ENCODE measurements around the gene CCDC149.

Gene CCDC149

GRCh38 chr4:24895461-24895860 lies 17.4 kb downstream of the CCDC149 start:
- H3K9me3 ChIP-seq (ENCODE audit: control insufficient read depth, low read length): no peaks in the 10 kb centered on the region
- no peaks in the 10 kb centered on the region for H3K27me3 ChIP-seq (replicated peaks; ENCODE audit: control insufficient read depth, insufficient read depth, low read length, poor library complexity, severe bottlenecking)
- no peaks in the 10 kb centered on the region for H3K36me3 ChIP-seq (ENCODE audit: control insufficient read depth, insufficient read depth, low read length)
- H3K27ac ChIP-seq (ENCODE audit: insufficient read depth, low read length, poor library complexity, severe bottlenecking): no peak overlapping the region
- H3K4me1 ChIP-seq (ENCODE audit: control insufficient read depth, insufficient read depth, low read length, poor library complexity, severe bottlenecking): no peaks in the 10 kb centered on the region
- DNase-seq: no peak
- H3K4me3 ChIP-seq (ENCODE audit: insufficient read depth, low read depth, low read length, poor library complexity, severe bottlenecking): no peak overlapping the region

- H3K9me3 ChIP-seq (ENCODE audit: control insufficient read depth, low read length): no peaks in the 10 kb centered on the region
Measured at GRCh38 chr4:24894846-24895245, 18.0 kb downstream of the CCDC149 start.

GRCh38 chr4:24894243-24894642 lies 18.6 kb downstream of the CCDC149 start:
- H3K9me3 ChIP-seq (ENCODE audit: control insufficient read depth, low read length): no peaks in the 10 kb centered on the region
- no peaks in the 10 kb centered on the region for H3K36me3 ChIP-seq (ENCODE audit: control insufficient read depth, insufficient read depth, low read length)
- no peak for DNase-seq
- no peaks in the 10 kb centered on the region for H3K27me3 ChIP-seq (replicated peaks; ENCODE audit: control insufficient read depth, insufficient read depth, low read length, poor library complexity, severe bottlenecking)
- no peak overlapping the region for H3K27ac ChIP-seq (ENCODE audit: insufficient read depth, low read length, poor library complexity, severe bottlenecking)
- no peak overlapping the region for H3K4me3 ChIP-seq (ENCODE audit: insufficient read depth, low read depth, low read length, poor library complexity, severe bottlenecking)
- H3K4me1 ChIP-seq (ENCODE audit: control insufficient read depth, insufficient read depth, low read length, poor library complexity, severe bottlenecking): no peaks in the 10 kb centered on the region

More at GRCh38 chr4:24894846-24895245, 18.0 kb downstream of the CCDC149 start:
- Histone ChIP-seq H3K4me3 (ENCODE audit: insufficient read depth, low read depth, low read length, poor library complexity, severe bottlenecking) (no peak overlapping the region), H3K4me1 (ENCODE audit: control insufficient read depth, insufficient read depth, low read length, poor library complexity, severe bottlenecking) (no peaks in the 10 kb centered on the region), H3K36me3 (ENCODE audit: control insufficient read depth, insufficient read depth, low read length) (no peaks in the 10 kb centered on the region), H3K27ac (ENCODE audit: insufficient read depth, low read length, poor library complexity, severe bottlenecking) (no peak overlapping the region), H3K27me3 (replicated peaks; ENCODE audit: control insufficient read depth, insufficient read depth, low read length, poor library complexity, severe bottlenecking) (no peaks in the 10 kb centered on the region)
- DNase-seq: no peak

GRCh38 chr4:24892778-24893177 lies 20.1 kb downstream of the CCDC149 start:
- no peaks in the 10 kb centered on the region for H3K36me3 ChIP-seq (ENCODE audit: control insufficient read depth, insufficient read depth, low read length)
- H3K27ac ChIP-seq (ENCODE audit: insufficient read depth, low read length, poor library complexity, severe bottlenecking): no peak overlapping the region
- no peaks in the 10 kb centered on the region for H3K4me1 ChIP-seq (ENCODE audit: control insufficient read depth, insufficient read depth, low read length, poor library complexity, severe bottlenecking)
- DNase-seq: no peak
- no peak overlapping the region for H3K4me3 ChIP-seq (ENCODE audit: insufficient read depth, low read depth, low read length, poor library complexity, severe bottlenecking)
- no peaks in the 10 kb centered on the region for H3K9me3 ChIP-seq (ENCODE audit: control insufficient read depth, low read length)
- H3K27me3 ChIP-seq (replicated peaks; ENCODE audit: control insufficient read depth, insufficient read depth, low read length, poor library complexity, severe bottlenecking): no peaks in the 10 kb centered on the region

- DNase-seq: no peak
- Histone ChIP-seq H3K27me3 (replicated peaks; ENCODE audit: control insufficient read depth, insufficient read depth, low read length, poor library complexity, severe bottlenecking) (no peaks in the 10 kb centered on the region), H3K36me3 (ENCODE audit: control insufficient read depth, insufficient read depth, low read length) (no peaks in the 10 kb centered on the region), H3K4me3 (ENCODE audit: insufficient read depth, low read depth, low read length, poor library complexity, severe bottlenecking) (no peak overlapping the region), H3K4me1 (ENCODE audit: control insufficient read depth, insufficient read depth, low read length, poor library complexity, severe bottlenecking) (no peaks in the 10 kb centered on the region), H3K9me3 (ENCODE audit: control insufficient read depth, low read length) (no peaks in the 10 kb centered on the region), H3K27ac (ENCODE audit: insufficient read depth, low read length, poor library complexity, severe bottlenecking) (no peak overlapping the region)
Measured at GRCh38 chr4:24892278-24892677, 20.6 kb downstream of the CCDC149 start.

- no peaks in the 10 kb centered on the region for H3K36me3 ChIP-seq (ENCODE audit: control insufficient read depth, insufficient read depth, low read length)
- DNase-seq: no peak
- H3K4me3 ChIP-seq (ENCODE audit: insufficient read depth, low read depth, low read length, poor library complexity, severe bottlenecking): no peak overlapping the region
- H3K27ac ChIP-seq (ENCODE audit: insufficient read depth, low read length, poor library complexity, severe bottlenecking): no peak overlapping the region
- no peaks in the 10 kb centered on the region for H3K9me3 ChIP-seq (ENCODE audit: control insufficient read depth, low read length)
- no peaks in the 10 kb centered on the region for H3K27me3 ChIP-seq (replicated peaks; ENCODE audit: control insufficient read depth, insufficient read depth, low read length, poor library complexity, severe bottlenecking)
- no peaks in the 10 kb centered on the region for H3K4me1 ChIP-seq (ENCODE audit: control insufficient read depth, insufficient read depth, low read length, poor library complexity, severe bottlenecking)
Measured at GRCh38 chr4:24890561-24891126, 22.2 kb downstream of the CCDC149 start.

GRCh38 chr4:24889991-24890390 lies 22.9 kb downstream of the CCDC149 start:
- no peaks in the 10 kb centered on the region for H3K27me3 ChIP-seq (replicated peaks; ENCODE audit: control insufficient read depth, insufficient read depth, low read length, poor library complexity, severe bottlenecking)
- no peaks in the 10 kb centered on the region for H3K9me3 ChIP-seq (ENCODE audit: control insufficient read depth, low read length)
- no peak overlapping the region for H3K4me3 ChIP-seq (ENCODE audit: insufficient read depth, low read depth, low read length, poor library complexity, severe bottlenecking)
- H3K36me3 ChIP-seq (ENCODE audit: control insufficient read depth, insufficient read depth, low read length): no peaks in the 10 kb centered on the region
- DNase-seq: no peak
- H3K27ac ChIP-seq (ENCODE audit: insufficient read depth, low read length, poor library complexity, severe bottlenecking): no peak overlapping the region
- no peaks in the 10 kb centered on the region for H3K4me1 ChIP-seq (ENCODE audit: control insufficient read depth, insufficient read depth, low read length, poor library complexity, severe bottlenecking)

GRCh38 chr4:24888475-24889344 lies 24.1 kb downstream of the CCDC149 start:
- H3K4me3 ChIP-seq (ENCODE audit: insufficient read depth, low read depth, low read length, poor library complexity, severe bottlenecking): no peak overlapping the region
- no peak for DNase-seq

GRCh38 chr4:24887881-24888430 lies 24.9 kb downstream of the CCDC149 start:
- Histone ChIP-seq H3K27me3 (replicated peaks; ENCODE audit: control insufficient read depth, insufficient read depth, low read length, poor library complexity, severe bottlenecking) (no peaks in the 10 kb centered on the region), H3K27ac (ENCODE audit: insufficient read depth, low read length, poor library complexity, severe bottlenecking) (no peak overlapping the region), H3K4me1 (ENCODE audit: control insufficient read depth, insufficient read depth, low read length, poor library complexity, severe bottlenecking) (no peaks in the 10 kb centered on the region), H3K4me3 (ENCODE audit: insufficient read depth, low read depth, low read length, poor library complexity, severe bottlenecking) (no peak overlapping the region), H3K9me3 (ENCODE audit: control insufficient read depth, low read length) (no peaks in the 10 kb centered on the region), H3K36me3 (ENCODE audit: control insufficient read depth, insufficient read depth, low read length) (no peaks in the 10 kb centered on the region)
- no peak for DNase-seq

More at GRCh38 chr4:24888475-24889344, 24.1 kb downstream of the CCDC149 start:
- H3K27ac ChIP-seq (ENCODE audit: insufficient read depth, low read length, poor library complexity, severe bottlenecking): no peak overlapping the region
- no peaks in the 10 kb centered on the region for H3K36me3 ChIP-seq (ENCODE audit: control insufficient read depth, insufficient read depth, low read length)
- H3K4me1 ChIP-seq (ENCODE audit: control insufficient read depth, insufficient read depth, low read length, poor library complexity, severe bottlenecking): no peaks in the 10 kb centered on the region
- no peaks in the 10 kb centered on the region for H3K9me3 ChIP-seq (ENCODE audit: control insufficient read depth, low read length)
- H3K27me3 ChIP-seq (replicated peaks; ENCODE audit: control insufficient read depth, insufficient read depth, low read length, poor library complexity, severe bottlenecking): no peaks in the 10 kb centered on the region

GRCh38 chr4:24886596-24886995 lies 26.2 kb downstream of the CCDC149 start:
- no peak overlapping the region for H3K4me3 ChIP-seq (ENCODE audit: insufficient read depth, low read depth, low read length, poor library complexity, severe bottlenecking)
- no peak overlapping the region for H3K27ac ChIP-seq (ENCODE audit: insufficient read depth, low read length, poor library complexity, severe bottlenecking)
- DNase-seq: no peak
- no peaks in the 10 kb centered on the region for H3K9me3 ChIP-seq (ENCODE audit: control insufficient read depth, low read length)
- no peaks in the 10 kb centered on the region for H3K36me3 ChIP-seq (ENCODE audit: control insufficient read depth, insufficient read depth, low read length)
- H3K27me3 ChIP-seq (replicated peaks; ENCODE audit: control insufficient read depth, insufficient read depth, low read length, poor library complexity, severe bottlenecking): no peaks in the 10 kb centered on the region
- no peaks in the 10 kb centered on the region for H3K4me1 ChIP-seq (ENCODE audit: control insufficient read depth, insufficient read depth, low read length, poor library complexity, severe bottlenecking)

Measured in effector memory CD4-positive, alpha-beta T cell (primary cell).